Measurements from ENCODE around the gene MTTP.

MTTP gene

GRCh38 chr4:99653916-99654315 lies 79.3 kb downstream of the MTTP start:
- Histone ChIP-seq H3K27ac (no peak overlapping the region), H3K4me3 (no peak overlapping the region)
- no peak for DNase-seq (ENCODE audit: low spot score)
- TF ChIP-seq, protein P1, sequence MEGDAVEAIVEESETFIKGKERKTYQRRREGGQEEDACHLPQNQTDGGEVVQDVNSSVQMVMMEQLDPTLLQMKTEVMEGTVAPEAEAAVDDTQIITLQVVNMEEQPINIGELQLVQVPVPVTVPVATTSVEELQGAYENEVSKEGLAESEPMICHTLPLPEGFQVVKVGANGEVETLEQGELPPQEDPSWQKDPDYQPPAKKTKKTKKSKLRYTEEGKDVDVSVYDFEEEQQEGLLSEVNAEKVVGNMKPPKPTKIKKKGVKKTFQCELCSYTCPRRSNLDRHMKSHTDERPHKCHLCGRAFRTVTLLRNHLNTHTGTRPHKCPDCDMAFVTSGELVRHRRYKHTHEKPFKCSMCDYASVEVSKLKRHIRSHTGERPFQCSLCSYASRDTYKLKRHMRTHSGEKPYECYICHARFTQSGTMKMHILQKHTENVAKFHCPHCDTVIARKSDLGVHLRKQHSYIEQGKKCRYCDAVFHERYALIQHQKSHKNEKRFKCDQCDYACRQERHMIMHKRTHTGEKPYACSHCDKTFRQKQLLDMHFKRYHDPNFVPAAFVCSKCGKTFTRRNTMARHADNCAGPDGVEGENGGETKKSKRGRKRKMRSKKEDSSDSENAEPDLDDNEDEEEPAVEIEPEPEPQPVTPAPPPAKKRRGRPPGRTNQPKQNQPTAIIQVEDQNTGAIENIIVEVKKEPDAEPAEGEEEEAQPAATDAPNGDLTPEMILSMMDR (IDR thresholded peaks at IDR 0.05): no peak

DNA sequence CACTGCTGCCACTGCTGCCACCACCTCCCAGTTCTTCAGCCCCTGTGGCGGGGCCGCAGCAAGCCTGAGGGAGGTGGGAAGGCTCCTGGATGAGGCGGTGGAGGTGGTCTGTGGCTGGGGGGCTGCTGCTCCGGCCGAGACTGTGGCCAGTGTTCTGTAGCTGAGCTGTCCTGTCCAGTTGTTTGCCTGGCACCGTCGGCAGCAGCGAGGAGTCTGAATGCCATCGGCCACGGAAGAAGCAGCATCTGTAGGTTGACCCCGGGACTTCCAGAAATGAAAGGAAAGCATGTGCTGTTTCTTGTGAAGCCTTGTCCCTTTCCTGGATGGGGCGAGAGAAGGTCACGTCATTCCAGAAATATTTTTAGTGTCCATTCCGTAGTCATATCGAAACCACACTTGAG lies 79.7 kb downstream of the MTTP start:
- TF ChIP-seq, protein P1 (IDR thresholded peaks at IDR 0.05): no peak
- Histone ChIP-seq H3K4me3 (no peak overlapping the region), H3K27ac (no peak overlapping the region)

GRCh38 chr4:99655308-99656081 lies 80.9 kb downstream of the MTTP start:
- TF ChIP-seq, protein P1 (IDR thresholded peaks at IDR 0.05): no peak
- DNase-seq (ENCODE audit: low spot score): no peak
- peak overlapping the region; percentile 24 for H3K4me3 ChIP-seq
- peak overlapping the region; percentile 44 to 60 for H3K27ac ChIP-seq

More for the DNA sequence above, 79.7 kb downstream of the MTTP start:
- no peak for DNase-seq (ENCODE audit: low spot score)

DNA sequence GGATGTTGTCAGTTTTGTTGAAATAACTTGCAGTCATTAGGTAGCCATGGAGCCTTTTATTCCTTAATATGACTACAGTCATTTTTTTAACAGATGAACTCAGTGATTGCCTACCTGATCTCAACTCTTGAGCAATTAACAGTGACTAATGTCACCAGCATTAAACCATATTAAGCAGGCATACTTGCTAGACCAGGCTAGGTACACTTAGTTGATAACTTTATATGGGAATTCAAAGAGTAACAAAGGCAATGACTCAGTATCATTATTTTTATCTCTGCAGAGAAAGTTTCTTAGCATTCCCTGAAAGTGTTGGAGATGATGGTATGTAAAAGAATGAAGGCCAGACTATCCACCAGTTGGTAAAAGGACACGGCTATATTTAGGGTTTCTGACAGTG lies 83.2 kb downstream of the MTTP start, which contains the start of gene C4orf54:
Gene C4orf54 (minus strand): TSS at position 31 of the 400 bp plus-strand sequence. CDS start 3,180 bp downstream, outside the sequence.
- Histone ChIP-seq H3K27ac (no peak within 1 kb of the TSS), H3K4me3 (no peak within 1 kb of the TSS)
- no peak for DNase-seq (ENCODE audit: low spot score)
- TF ChIP-seq, protein P1 (IDR thresholded peaks at IDR 0.05): no peak

GRCh38 chr4:99658666-99659065 lies 84.0 kb downstream of the MTTP start:
- Histone ChIP-seq H3K27ac (no peak overlapping the region), H3K4me3 (no peak overlapping the region)
- TF ChIP-seq, protein P1 (IDR thresholded peaks at IDR 0.05): no peak
- no peak for DNase-seq (ENCODE audit: low spot score)

- no peak for DNase-seq (ENCODE audit: low spot score)
- Histone ChIP-seq H3K4me3 (no peak overlapping the region), H3K27ac (no peak overlapping the region)
- TF ChIP-seq, protein P1 (IDR thresholded peaks at IDR 0.05): no peak
Observed at GRCh38 chr4:99661907-99662306, 87.3 kb downstream of the MTTP start.

DNA sequence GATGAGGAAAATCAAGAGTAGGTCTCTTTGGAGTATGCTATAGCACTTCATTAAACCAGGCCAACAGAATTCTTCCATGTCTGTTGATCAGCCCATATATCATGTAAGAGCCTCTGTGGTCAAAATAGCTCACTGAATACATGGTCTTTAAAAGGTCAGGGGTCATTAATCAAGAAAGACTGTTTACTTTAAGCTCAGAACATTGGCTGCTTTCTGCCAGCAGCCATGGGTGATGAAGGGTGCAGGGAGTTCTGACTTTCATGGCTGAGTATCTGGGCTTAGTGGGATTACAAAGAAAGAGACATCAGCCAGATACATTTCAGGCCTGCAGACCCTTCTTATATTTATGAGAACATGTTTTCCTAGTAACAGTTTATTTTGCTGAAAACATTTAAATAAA lies 90.1 kb downstream of the MTTP start:
- DNase-seq (ENCODE audit: low spot score): no peak
- TF ChIP-seq, protein P1 (IDR thresholded peaks at IDR 0.05): no peak
- H3K4me3 ChIP-seq: no peak overlapping the region
- H3K27ac ChIP-seq: no peak overlapping the region
